HG03045 (cell line): Measurements from ENCODE around the gene ZNF785.
"Not testable (repeated sequence)": the region's sequence is repeated elsewhere in the genome, so short reads cannot be mapped to it uniquely, and the experiment has no call there.

Experiments used
- ATAC-seq: cut with Tn5 transposase; IDR thresholded peaks from one replicate; pipeline ENCODE4 v1.9.1; 2021; ENCODE audit warnings: mild to moderate bottlenecking, moderate library complexity; ENCODE audit not compliant: unreplicated experiment

The ZNF785 gene

GRCh38 chr16:30541502-30542329 lies 43.8 kb downstream of the ZNF785 start:
- no peak for ATAC-seq

- not testable (repeated sequence) for ATAC-seq
Observed at GRCh38 chr16:30540916-30541464, 44.5 kb downstream of the ZNF785 start.

GRCh38 chr16:30539986-30540526 lies 45.4 kb downstream of the ZNF785 start:
- ATAC-seq: not testable (repeated sequence)

GRCh38 chr16:30539000-30539964 lies 46.2 kb downstream of the ZNF785 start:
- ATAC-seq: no peak

GRCh38 chr16:30536391-30537024 lies 49.0 kb downstream of the ZNF785 start:
- not testable (repeated sequence) for ATAC-seq

GRCh38 chr16:30535777-30536190 lies 49.7 kb downstream of the ZNF785 start:
- ATAC-seq: no peak

- no peak for ATAC-seq
Observed at GRCh38 chr16:30535106-30535776, 50.3 kb downstream of the ZNF785 start.

- ATAC-seq: peak; percentile 48
Observed at GRCh38 chr16:30534368-30535105, 51.0 kb downstream of the ZNF785 start, which contains the start of gene ZNF747. ZNF747 (minus strand) TSS chr16:30534858; CDS start chr16:30534679, 179 bp downstream.

- peak; percentile 21 for ATAC-seq
Observed at GRCh38 chr16:30533748-30534367, 51.6 kb downstream of the ZNF785 start.

GRCh38 chr16:30533146-30533522 lies 52.4 kb downstream of the ZNF785 start:
- no peak for ATAC-seq

GRCh38 chr16:30532285-30533145 lies 53.0 kb downstream of the ZNF785 start:
- no peak for ATAC-seq
